Femur (tissue), 1 donor: ENCODE measurements around the gene SIK2.

Source experiments
- DNase-seq: peaks from one replicate; pipeline ENCODE4 v3.0.0-alpha.2; 2017

The SIK2 gene

DNA sequence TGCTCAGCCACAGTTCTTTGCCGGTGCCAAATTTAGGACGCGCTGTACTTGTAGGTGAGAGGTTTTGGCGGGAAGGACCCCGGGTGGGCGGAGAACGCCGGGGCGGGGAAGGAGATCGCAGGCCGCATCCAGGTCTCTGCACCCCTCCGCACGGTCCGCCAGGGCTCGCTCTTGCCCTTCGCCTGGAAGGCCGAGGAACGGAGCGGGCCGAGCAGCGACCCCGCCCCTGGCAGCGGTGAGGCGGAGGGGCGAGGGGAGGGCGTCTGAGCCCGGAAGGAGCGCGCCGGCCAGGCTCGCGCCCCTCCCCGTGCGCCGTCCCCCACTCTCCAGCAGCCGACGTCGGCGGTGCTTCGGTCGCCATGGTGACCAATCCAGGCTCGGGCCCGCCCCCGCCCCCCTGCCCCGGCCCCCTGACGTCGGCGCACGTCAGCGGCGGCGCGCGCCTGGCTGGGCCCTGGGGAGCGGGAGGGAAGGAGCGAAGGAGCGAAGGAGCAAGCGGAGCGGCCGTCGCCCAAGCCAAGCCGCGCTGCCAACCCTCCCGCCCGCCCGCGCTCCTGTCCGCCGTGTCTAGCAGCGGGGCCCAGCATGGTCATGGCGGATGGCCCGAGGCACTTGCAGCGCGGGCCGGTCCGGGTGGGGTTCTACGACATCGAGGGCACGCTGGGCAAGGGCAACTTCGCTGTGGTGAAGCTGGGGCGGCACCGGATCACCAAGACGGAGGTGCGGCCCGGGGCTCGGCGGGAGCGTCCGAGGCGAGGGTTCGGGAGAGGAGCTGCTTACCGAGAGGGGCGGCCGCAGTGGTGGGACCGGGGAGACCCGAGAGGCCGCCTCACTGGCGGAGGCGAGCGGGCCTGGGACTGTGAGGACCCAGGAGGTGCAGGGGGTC is at the start of gene SIK2:
SIK2 (plus strand) TSS at position 471 of the 886 bp plus-strand sequence; CDS start at position 586, 115 bp downstream.
- DNase-seq, result peak; percentile 98

DNA sequence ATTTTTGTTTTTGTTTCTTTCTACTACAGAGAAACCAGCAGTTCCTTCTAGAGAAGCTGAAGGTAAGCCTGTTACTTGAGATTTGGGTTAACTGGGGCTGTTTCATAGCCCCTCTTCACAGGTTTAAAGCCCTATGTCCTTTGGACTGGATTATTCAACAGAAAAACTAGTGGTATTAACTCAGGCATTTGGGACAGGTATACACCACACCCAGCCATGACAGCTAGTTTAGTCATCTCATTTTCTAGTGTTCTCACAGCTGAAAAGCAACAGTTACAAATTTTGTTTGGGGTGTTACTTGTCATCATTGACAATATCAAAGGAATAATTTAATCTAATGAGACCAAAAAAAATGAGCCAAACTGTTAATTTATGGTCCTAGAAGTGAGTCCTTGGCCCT is 47.7 kb upstream of the SIK2 start:
- no peak for DNase-seq

DNA sequence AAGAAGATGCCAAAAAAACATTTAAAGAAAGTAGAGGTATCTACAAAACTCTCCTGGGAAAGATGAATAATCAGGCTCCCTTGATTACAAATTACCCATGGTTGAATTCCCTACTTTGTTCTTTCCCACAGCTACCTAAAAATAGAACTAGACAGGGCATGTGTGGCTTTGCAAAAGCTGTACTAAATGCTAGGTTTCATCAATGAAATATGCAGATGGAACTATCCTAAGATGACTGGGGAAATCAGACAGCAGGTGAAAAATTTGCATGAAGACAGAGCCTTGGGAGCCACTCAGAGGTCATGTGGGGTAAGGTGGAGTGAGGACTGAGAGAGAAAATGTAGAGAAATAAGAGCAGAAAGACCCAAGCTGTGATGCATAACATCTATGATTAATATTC is 47.0 kb upstream of the SIK2 start:
- no peak for DNase-seq

DNA sequence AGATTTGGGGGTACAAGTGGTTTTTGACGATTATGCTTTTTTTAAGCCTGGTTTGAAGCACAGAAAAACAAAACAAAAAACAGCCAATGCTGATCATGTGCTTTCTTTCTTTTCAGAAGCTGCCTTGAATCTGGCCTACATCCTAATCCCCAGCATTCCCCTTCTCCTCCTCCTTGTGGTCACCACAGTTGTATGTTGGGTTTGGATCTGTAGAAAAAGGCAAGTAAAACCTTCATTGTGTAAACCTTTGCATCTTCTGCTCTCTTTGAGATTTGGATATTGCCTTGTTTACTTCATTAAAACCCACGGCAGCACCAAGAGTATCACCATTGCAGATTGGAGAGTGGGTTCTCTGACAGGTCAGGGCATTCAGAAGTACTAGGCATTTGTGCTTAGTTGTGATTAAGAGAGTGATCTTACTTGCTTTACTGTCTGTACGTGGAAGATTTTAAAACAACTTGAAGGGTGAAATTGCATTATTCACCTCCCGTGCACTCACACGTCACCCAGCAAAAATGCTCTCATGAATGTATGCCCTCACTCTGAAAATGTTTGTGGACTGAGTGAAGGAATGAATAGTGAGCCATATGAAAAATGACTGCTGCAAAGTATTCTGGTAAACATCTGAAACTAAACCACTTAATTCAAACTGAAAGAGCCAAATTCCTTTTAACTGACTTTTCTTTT is 44.7 kb upstream of the SIK2 start:
- DNase-seq, result no peak

DNA sequence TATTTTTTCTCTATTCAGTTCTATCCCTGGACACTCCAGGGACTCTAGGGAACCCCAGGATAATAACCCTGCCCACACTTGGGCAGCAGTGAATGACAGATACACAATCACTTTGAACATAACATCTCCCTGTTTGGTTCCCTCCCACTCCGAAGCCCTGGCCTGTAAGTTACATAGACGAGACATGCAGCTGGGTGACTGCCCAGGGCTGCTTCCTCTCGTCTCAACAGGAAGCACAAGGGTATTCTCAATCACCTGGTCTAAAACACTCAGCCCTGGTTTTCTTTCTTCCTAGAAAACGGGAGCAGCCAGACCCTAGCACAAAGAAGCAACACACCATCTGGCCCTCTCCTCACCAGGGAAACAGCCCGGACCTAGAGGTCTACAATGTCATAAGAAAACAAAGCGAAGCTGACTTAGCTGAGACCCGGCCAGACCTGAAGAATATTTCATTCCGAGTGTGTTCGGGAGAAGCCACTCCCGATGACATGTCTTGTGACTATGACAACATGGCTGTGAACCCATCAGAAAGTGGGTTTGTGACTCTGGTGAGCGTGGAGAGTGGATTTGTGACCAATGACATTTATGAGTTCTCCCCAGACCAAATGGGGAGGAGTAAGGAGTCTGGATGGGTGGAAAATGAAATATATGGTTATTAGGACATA is 42.3 kb upstream of the SIK2 start:
- DNase-seq, result no peak

DNA sequence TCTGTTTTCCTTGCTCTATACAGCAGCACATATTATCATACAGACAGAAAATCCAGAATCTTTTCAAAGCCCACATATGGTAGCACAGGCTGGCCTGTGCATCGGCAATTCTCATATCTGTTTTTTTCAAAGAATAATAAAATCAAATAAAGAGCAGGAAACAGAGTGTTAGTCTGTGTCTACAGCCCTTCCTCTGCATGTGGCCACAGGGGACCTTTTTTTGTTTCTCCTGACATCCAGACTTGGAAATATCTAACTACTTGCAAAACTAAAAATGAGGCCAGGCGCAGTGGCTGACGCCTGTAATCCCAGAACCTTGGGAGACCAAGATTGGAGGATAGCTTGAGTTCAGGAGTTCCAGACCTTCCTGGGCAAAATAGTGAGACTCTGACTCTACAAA is 41.4 kb upstream of the SIK2 start:
- no peak for DNase-seq

DNA sequence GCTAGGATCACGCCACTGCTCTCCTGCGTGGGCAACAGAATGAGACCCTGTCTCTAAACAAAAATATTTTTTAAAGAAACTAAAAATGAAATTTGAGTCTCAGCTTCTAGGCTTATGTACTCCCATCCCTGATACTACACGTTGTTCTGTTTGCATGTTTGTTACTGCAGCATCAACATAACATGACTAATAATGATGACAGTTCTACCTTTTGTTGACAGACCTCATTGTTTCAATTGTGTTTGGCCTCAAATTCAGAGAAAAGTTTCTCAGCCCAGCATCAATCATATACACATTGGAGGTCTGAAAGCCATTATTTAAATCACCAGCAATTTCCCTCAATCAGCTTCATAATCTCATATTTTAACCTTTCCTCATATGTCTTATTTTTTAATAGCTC is 40.9 kb upstream of the SIK2 start:
- no peak for DNase-seq

DNA sequence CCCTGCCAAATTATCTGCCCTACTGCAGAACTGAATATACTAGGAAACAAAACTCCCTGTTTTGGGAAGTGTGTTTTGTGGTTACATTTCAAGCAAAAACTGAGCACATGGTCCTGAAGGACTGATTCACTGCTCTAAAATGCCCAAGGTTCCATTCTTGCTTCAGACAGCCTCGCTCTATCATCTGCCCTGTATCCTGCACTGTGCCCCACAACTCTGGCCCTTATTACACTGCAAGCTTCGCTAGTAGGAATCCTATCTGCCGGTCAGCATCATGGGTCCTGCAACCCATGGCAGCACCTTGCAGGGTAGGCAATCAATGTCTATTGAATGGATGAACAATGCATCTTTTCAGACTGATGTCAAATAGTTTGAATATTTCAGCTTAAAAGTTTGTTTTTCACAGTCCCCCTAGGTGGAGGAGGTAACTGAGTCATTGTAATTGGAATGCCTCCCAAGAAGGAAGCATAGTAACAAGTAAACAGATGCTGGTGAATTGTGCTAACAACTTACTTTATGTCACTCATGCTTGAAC is 40.4 kb upstream of the SIK2 start:
- DNase-seq, result no peak

DNA sequence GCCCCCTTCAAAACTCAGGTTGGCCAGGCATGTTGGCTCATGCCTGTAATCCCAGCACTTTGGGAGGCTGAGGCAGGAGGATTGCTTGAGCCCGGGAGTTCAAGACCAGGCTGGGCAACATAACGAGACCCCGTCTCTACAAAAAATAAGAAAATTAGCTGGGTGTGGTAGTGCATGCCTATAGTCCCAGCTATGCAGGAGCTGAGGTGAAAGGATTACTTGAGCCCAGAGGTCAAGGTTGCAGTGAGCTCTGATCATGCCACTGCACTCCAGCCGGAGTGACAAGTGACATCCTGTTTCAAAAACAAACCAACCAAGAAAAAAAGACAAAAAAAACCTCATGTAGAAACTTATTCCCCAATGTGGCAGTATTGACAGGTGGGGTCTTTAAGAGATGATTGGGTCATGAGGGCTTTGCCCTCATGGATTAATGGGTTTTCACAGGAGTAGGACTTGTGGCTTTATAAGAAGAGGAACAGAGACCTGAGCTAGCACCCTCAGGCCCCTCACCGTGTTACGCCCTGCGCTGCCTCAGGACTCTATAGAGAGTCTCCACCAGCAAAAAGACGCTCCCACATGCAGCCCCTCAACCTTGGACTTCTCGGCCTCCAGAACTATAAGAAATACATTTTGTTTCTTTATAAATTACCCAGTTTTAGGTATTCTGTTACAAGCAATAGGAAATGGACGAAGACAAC is 39.4 kb upstream of the SIK2 start:
- DNase-seq, result no peak

DNA sequence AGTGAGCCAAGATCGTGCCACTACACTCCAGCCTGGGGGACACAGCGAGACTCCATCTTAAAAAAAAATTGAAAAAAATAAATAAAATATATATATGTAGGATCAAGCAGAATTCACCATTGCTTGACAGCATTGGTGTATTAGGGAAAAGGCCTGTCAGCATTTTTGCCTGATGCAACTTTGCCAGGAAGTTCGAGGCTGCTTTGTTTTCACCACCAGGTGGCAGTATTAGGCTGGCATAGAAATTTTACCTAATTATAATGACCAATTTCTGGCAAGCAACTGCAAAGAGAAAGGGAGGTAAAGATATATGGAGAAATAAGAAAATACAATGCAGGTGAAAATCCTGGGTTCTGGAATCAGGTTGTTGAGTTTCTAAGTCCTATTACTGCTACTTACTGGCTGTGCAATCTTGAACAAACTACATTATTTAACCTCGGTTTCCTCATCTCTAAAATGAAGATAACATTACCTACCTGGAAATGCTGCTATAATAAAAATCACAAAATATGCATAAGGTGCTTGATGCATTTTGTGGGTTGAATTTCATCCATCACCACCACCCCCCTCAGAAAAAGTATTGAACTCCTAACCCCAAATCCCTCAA is 37.0 kb upstream of the SIK2 start:
- peak; percentile 72 for DNase-seq

DNA sequence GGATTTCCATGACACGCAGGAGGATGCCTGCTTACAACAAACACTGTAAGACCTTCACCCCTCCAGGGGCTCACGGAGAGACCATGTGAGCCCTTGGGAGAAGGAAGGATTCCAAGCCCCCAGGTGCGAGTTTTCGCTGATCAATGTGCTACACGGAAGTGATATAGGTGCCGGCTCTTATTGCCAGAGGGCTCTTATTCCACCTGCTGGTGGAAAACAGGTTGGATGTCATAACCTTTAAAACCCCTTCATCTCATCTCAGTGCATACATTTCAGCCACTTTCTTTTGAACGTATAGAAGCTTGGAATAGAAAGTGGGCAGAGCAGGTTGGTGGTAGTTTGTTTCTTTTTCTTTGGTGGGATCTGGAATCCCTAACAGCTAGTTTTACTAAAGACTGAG is 35.9 kb upstream of the SIK2 start:
- DNase-seq, result no peak

DNA sequence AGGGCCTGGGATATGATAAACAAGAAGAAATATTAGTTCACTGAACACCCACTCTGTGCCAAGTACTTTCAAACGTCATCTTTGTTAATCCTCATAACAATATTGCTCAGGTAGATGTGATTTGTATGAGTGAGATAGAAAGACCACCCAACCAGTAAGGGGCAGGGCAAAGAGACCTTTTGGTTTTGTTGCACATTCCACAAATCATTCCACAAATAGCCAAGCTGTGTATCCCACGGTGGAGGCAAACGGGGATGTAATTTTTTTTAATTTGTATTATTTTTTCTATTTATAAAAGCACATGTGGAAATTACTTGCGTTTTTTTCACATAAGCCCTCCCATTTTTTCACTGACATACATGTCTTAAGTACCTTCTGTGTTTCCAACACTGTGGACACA is 32.8 kb upstream of the SIK2 start:
- DNase-seq, result no peak

DNA sequence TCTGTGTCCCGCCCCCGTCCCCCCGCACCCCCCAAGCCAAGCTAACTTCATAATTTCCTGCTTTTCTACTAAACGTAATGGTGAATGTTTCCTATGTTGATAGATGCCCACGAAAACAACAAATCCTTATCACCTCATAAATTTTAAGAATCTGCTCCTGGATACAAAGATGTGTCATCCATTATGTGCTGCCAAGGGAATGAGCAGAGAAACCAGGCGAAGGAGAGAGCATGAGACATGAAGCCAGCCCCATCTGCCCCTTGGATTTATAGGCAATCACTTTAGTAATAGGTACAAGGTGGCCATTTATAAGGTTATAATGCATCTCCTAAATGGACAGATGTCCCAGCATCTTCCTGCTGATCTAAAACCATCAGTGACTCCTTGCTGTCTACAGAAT is 31.5 kb upstream of the SIK2 start:
- DNase-seq, result no peak

DNA sequence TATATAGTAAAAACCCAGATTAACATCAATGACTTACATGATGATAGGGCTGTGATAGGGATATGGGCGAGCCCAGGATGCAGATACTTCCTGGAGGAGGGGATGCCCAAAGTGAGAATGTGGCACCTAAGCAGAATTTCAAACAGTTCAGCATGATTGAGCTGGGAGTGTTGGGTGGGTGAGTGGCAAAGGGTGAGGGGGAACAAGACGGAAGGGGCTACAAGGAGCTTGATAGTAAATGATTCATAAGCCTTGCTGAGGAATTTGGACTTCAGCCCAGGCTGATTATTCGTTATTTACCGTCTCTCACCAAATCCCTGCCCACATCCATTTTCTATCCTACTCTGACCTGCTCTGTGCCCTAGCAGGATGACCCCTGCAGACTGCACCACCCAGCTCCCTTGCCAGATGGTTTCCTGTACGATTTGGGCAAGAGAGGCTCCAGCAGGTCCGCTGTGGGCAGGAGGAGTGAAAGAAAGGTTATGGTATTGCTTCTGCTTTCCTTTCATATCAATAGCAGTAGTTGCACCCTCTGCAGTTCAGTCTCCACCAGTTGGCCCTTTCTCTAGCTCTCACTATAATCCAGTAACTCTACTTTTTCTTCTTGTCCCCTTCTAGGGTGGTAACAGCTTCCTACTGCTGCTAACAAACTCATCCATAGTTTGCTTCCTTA is 30.3 kb upstream of the SIK2 start:
- DNase-seq, result no peak

DNA sequence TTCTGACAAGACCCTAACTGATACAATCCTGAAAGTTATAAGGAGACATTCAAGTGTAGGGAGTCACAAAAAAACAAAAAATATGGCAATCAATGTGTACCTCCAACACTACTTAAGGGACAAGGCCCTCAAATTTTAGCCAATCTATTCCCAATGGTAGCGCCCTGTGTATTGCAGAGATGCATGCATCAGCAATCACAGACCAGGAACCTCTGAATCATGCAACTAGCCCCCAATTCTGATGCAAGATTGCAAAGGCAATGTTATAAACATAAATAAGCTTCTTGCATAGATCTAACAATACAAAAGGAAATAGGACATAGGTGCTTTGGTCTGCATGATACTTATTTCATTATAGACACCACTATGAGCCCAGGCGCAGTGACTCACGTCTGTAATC is 29.7 kb upstream of the SIK2 start:
- DNase-seq, result no peak

DNA sequence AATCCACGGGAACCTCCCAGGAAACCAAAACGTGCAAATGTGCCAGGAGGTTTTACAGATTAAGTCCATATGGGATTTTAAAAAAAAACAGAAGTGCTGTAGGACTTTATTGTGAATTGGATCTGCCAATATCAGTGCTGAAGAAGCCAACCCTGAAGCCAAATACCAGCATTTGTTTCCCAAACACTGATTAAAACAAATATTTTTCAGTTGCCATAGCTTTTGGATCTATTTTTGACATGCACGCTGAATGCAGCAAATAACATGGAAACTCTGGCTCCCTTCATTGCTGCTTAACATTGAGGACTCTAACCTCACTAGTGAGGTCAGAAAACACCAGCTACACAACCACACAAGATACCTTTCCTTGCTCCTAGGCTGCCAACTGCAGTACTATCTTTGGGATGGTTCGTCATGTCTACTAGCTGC is 28.4 kb upstream of the SIK2 start:
- peak; percentile 43 for DNase-seq

DNA sequence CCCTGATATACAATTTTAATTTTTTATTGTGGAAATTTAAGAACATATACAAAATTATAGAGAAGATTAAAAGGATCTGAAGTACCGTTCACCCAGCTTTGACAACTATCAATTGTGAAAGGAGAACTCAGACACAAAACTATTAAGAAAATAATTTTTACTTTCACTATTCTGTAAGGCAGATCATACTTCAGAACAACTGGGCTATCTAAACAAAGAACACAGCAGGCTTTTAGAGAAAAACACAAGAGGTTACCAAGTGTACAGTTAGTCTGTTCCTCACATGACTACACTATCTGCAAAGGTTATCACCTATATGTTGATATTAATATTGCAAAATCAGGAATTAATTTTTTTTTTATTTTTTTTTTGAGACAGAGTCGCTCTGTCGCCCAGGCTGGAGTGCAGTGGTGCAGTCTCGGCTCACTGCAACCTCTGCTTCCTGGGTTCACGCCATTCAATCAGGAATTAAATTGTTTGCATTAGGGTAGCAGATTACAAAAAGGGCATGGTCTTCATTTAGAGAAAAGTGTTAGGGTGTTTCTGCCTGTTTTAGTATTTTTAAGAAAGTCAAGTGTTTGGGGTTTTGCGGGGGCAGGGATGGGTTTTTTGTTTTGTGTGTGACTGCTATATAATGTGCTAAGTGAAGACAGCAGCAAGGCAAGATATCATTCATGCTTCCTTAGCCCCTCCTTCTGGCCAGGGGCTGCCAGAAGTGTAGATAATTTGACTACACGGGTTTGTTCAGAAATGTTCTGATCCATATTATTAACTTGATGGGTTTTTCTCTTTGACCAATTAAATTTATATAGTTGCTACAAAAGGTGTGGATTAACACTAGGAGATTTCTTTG is 27.6 kb upstream of the SIK2 start:
- no peak for DNase-seq

DNA sequence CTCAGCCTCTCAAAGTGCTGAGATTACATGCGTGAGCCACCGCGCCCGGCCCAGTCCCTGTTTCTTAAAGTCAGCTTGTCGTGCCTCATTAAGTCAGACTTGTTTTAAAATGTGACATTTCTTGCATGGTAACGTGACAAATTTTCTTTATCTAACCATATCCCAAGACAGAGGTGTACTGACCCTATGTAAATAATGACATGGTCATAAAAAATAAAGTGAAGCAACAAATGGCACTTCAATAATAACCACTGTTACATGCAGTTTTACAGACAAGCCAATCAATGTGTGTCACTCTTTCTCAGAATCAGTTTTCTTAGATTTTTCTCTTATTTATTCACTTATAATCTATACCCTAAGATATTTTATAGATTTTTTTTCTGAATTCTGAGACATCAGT is 26.5 kb upstream of the SIK2 start:
- no peak for DNase-seq

DNA sequence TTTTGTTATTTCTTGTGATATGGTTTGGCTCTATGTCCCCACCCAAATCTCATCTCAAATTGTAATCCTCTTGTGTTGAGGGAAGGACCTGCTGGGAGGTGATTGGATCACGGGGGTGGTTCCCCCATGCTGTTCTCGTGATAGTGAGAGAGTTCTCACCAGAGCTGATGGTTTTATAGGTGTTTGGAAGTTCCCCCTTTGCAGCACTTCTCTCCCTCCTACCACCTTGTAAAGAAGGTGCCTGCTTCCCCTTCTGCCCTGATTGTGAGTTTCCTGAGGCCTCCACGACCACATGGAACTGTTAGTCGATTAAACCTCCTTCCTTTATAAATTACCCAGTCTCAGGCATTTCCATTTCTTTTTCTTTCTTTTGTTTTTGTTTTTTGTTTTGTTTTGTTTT is 24.4 kb upstream of the SIK2 start:
- no peak for DNase-seq

DNA sequence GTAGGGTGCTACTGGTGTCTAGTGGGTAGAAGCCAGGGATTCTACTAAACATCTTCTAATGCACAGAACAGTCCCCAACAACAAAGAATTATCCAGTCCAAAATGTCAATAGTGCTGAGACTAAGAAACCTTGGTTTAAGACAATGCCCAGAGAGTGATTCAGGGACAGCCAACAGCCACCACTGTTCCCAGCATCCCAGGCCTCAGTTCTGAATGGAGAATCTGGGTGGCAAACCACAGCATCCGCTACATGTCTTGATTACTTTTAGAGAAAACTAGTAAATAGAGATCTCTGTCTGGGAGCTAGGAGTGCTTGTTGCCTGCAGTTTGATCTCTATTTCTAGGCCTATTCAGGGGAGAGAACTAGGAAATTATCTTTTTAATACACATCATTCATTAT is 20.9 kb upstream of the SIK2 start:
- no peak for DNase-seq

DNA sequence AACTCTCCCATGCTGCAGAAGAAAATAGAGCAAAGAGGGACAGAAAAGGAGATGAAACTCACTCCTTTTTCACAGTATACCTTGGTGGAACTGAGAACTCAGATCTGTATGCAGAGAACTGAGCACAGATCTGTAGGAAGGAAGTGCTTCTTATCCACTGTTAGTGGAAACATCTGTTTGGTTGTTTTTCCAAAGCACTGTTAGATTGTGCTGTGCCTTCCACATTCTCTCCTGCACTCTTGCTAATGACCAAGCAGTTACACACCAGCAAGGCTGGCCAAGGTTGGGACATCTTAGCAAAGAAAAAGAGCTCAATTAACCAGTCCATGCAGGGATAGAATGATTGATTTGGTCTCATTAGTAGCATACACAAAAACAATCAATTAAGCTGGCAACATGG is 20.1 kb upstream of the SIK2 start:
- DNase-seq, result no peak
